Measurements from ENCODE around the gene GNAZ.
"Not testable (repeated sequence)": the region's sequence is repeated elsewhere in the genome, so short reads cannot be mapped to it uniquely, and the experiment has no call there.

The GNAZ gene

DNA sequence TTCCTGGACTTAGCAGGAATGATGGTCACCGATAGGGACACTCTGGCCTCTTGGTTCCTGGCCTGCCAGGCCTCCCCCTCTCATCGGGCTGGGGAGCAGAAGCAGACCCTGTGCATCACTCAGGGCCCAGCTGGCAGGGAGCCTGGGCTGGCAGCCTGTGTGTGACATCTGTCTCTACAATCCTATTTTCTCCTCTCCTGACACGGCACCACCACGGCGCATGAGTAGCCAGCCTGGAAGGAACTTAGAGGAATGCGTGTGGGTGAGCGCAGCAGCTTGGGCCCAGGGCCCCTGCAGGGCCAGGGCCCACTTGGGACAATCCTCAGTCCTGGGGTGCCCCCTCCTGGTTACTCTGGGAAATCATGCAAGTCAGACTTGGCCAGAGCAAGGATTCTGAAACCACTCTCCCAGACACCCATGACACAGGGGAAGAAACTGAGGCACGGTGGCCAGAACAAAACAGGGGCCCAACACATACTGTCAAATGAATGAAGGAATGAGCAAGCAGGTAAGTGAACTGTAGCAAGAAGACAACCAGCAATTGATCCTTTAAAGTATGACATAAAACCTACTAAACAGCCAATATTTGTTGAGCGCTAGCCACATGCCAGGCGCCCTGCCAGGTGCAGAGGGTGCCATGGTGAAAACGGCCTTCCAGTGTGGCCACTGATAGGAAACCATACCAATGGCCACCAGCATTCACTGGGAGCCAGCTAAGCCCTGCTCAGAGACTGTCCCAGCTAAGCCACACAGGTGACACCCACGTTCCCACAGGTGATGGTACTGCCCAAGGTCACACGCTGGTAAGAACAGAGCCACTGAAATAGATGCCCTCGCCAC is 58.2 kb downstream of the GNAZ start:
- TF ChIP-seq, protein P1, sequence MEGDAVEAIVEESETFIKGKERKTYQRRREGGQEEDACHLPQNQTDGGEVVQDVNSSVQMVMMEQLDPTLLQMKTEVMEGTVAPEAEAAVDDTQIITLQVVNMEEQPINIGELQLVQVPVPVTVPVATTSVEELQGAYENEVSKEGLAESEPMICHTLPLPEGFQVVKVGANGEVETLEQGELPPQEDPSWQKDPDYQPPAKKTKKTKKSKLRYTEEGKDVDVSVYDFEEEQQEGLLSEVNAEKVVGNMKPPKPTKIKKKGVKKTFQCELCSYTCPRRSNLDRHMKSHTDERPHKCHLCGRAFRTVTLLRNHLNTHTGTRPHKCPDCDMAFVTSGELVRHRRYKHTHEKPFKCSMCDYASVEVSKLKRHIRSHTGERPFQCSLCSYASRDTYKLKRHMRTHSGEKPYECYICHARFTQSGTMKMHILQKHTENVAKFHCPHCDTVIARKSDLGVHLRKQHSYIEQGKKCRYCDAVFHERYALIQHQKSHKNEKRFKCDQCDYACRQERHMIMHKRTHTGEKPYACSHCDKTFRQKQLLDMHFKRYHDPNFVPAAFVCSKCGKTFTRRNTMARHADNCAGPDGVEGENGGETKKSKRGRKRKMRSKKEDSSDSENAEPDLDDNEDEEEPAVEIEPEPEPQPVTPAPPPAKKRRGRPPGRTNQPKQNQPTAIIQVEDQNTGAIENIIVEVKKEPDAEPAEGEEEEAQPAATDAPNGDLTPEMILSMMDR (IDR thresholded peaks at IDR 0.05; ENCODE audit: low read depth, low read length): peak; percentile 64
- peak; percentile 76 for DNase-seq (ENCODE audit: low read depth, low spot score)
- in situ Hi-C loops (cut with HindIII; ENCODE audit: low sequenced_read_pairs): no loop called here
- no peak overlapping the region for H3K4me3 ChIP-seq (ENCODE audit: low read depth, low read length)

- H3K4me3 ChIP-seq (ENCODE audit: low read depth, low read length): no peak overlapping the region
- DNase-seq (ENCODE audit: low read depth, low spot score): no peak
- in situ Hi-C loops (cut with HindIII; ENCODE audit: low sequenced_read_pairs): no loop called here
- TF ChIP-seq, protein P1 (IDR thresholded peaks at IDR 0.05; ENCODE audit: low read depth, low read length): no peak
These were observed 58.8 kb downstream of the GNAZ start for GRCh38 chr22:23129149-23129548.

DNA sequence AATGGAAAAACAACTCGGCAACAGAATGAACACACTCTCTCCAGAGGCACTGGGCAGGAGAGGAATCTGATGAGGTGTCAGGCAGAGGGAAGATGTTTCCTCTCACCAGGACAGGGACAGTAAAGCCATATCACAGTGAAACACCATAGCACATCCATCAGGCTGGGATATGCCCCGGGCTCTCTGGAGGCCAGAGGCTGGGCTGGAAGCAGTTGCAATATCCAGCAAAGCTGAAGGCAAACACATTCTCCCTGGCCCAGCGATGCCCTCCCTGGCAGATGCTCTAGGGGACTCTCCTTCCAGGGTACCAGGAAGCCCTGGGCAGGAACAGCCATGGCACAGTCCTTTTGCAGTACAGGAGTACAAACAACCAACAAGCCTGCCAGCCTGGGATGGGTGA is 60.4 kb downstream of the GNAZ start:
- DNase-seq (ENCODE audit: low read depth, low spot score): no peak
- in situ Hi-C loops (cut with HindIII; ENCODE audit: low sequenced_read_pairs): no loop called here
- no peak overlapping the region for H3K4me3 ChIP-seq (ENCODE audit: low read depth, low read length)
- TF ChIP-seq, protein P1 (IDR thresholded peaks at IDR 0.05; ENCODE audit: low read depth, low read length): no peak

DNA sequence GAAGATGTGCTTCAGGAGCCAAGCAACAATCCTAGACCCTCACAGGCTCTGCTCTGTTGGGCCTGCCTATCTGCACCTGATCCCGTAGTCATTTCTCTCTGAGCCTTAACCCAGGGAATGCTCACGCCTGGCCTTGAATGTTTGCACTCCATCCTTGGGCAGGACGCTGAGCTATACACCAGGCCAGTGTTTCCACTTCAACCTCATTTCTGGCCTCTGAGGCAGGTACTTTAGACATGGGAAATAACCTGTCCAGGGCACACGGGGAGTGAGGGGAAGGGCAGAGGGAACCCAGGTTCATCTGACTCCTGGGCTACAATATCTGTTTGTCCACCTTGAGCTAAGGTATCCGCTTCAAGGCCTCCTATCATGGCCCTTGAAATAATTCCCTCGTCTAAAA is 61.6 kb downstream of the GNAZ start:
- TF ChIP-seq, protein P1 (IDR thresholded peaks at IDR 0.05; ENCODE audit: low read depth, low read length): no peak
- no peak for DNase-seq (ENCODE audit: low read depth, low spot score)
- H3K4me3 ChIP-seq (ENCODE audit: low read depth, low read length): no peak overlapping the region
- in situ Hi-C loops (cut with HindIII; ENCODE audit: low sequenced_read_pairs): no loop called here

GRCh38 chr22:23132376-23133091 is 62.2 kb downstream of the GNAZ start:
- no peak for DNase-seq (ENCODE audit: low read depth, low spot score)
- in situ Hi-C loops (cut with HindIII; ENCODE audit: low sequenced_read_pairs): no loop called here
- TF ChIP-seq, protein P1 (IDR thresholded peaks at IDR 0.05; ENCODE audit: low read depth, low read length): no peak
- H3K4me3 ChIP-seq (ENCODE audit: low read depth, low read length): no peak overlapping the region

GRCh38 chr22:23133922-23134321 is 63.6 kb downstream of the GNAZ start:
- no peak for DNase-seq (ENCODE audit: low read depth, low spot score)
- TF ChIP-seq, protein P1 (IDR thresholded peaks at IDR 0.05; ENCODE audit: low read depth, low read length): no peak
- H3K4me3 ChIP-seq (ENCODE audit: low read depth, low read length): no peak overlapping the region
- in situ Hi-C loops (cut with HindIII; ENCODE audit: low sequenced_read_pairs): no loop called here

DNA sequence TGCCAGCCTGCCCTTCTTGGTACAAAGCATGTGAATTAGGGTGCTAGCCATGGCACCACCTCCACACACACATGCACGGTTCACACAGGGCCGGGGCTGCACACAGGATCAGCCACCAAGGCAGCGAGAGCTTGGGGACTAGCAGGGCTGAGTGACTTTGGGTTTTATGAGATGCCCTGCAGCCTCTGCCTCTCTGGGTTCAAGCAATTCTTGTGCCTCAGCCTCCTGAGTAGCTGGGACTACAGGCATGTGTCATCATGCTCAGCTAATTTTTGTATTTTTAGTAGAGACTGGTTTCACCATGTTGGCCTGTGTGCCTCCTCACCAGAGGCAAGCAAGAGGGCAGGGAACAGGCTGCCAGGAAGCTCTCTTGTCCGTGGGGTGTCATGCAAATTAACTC is 66.7 kb downstream of the GNAZ start:
- DNase-seq (ENCODE audit: low read depth, low spot score); H3K4me3 ChIP-seq (ENCODE audit: low read depth, low read length); in situ Hi-C loops (cut with HindIII; ENCODE audit: low sequenced_read_pairs): not testable (repeated sequence)
